ENCODE measurements around the gene RAB33A.

Gene RAB33A

GRCh38 chrX:130171446-130172126, at the start of gene RAB33A:
TSS of gene RAB33A (plus strand) at chrX:130171962. CDS start at chrX:130172063, 101 bp downstream.
- DNase-seq: peak; percentile 37

DNA sequence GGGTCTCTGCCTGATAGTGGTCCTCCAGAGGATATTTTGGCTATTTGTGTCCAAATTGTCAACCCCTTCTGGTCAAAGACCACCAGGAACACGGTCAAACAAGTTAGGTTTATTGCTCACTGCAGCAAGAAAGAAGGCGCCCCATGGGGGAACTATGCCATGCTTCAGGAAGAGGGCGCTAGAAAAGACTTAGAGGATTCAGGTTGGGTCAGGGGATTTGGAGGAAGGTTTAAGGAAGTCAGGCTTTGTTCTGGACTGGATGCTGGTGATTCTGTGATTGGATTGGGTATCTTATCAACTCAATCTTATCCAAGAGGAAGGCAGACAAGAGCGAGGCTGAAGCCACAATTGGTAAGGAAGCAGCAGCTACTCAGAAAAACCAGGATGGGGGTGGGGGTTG, 47.2 kb upstream of the RAB33A start:
- no peak for DNase-seq

DNA sequence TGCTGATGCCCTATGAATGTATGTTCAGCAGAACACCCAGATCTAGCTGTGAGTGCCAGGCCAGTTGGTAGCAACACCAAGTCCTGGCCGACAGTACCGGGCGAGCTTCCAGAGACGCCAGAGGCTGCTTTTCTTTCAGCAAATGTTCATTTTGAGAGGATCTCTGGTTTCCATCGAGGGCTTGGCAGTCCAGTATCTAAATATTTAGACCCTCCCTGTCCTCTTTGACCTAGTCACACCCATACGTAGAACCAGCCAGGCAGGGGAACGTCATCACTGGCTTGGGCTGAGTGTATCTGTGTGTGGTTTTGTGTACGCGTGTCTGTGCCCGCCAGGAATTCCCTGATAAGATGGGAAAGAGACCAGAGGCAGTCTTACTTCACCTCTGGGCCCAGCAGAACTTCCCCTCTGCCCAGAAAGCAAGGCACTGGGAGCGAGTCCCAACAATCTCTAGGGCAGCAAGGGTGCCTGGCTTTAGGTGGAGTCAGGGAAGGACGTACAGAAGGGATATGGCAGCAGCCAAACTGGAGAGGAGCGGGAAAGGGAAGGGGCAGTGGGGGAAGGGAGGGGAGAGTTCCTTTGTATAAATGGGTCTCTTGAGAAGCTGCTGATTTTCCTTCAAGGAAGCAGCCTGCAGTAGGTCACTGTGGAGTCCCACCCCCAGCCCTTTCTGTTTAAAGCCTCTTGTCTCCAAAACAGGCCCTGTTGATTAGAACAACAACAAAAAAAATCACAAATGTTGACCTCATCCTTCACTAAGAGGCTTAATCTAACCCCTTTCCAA, 46.5 kb upstream of the RAB33A start:
- DNase-seq: no peak

- DNase-seq: no peak
These were observed 40.8 kb upstream of the RAB33A start for GRCh38 chrX:130130990-130131389.

DNA sequence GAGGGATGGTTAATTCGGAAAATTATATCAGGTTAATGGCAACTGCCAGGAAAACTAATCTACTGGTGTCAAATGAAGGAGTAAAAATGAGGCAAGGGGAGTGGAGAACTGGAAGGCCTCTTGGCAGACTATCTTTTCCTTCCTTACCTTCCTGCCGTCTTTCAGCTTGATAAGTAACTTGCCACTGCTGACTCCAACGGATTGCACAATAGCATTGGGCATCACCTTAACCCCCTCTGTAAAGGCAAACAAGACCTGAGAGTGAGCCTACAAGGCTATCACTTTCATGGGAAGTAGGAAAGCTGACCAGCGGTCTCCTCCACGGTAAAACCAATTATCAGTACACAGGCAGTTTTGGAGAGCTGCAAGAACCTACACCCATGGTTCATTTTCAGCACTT, 35.3 kb upstream of the RAB33A start:
- DNase-seq: no peak

GRCh38 chrX:130136961-130137360, 34.8 kb upstream of the RAB33A start:
- DNase-seq: no peak

- no peak for DNase-seq
These were observed 32.1 kb upstream of the RAB33A start for GRCh38 chrX:130139474-130140201.

GRCh38 chrX:130144509-130144908, 27.3 kb upstream of the RAB33A start:
- no peak for DNase-seq

DNA sequence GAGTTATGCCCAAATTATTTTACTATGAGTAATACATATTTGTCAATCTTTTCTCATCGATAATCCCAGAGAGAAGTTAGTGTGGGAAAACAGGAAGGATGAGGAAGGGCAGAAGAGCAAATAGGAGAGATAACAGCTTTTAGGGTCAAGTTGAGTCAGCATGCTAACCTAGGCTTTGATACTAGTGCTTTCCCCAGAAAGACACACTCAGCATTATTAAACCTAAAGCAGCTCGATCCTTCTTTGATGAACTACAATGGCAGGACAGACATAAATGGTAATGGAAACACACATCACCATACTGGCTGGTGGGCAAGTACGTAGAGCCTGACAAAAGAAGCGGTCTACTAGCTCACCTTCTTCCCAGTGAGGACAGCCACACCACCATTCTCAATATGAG, 26.6 kb upstream of the RAB33A start:
- no peak for DNase-seq

DNA sequence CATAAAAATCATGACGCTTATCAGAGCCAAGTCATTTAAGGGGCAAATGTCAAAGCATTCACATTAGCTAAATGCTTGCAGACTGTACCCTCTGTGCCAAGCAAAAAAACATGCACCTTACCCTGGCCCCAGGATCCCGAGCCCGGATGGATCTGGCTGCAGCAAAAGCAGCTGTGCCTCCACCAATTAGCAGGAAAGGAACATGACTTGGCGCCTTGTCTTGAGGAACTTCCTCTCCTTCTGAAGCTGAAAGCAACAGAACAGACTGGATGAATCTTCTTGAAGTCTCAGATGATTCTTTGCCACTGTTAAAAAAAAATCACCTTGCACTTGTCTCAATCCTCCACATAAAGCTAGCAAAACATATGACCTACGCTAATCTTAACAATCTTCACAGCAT, 24.1 kb upstream of the RAB33A start:
- DNase-seq: no peak

- DNase-seq: no peak
These were observed 16.2 kb upstream of the RAB33A start for GRCh38 chrX:130155564-130155963.

- DNase-seq: no peak
These were observed 13.5 kb upstream of the RAB33A start for GRCh38 chrX:130158311-130158710.

DNA sequence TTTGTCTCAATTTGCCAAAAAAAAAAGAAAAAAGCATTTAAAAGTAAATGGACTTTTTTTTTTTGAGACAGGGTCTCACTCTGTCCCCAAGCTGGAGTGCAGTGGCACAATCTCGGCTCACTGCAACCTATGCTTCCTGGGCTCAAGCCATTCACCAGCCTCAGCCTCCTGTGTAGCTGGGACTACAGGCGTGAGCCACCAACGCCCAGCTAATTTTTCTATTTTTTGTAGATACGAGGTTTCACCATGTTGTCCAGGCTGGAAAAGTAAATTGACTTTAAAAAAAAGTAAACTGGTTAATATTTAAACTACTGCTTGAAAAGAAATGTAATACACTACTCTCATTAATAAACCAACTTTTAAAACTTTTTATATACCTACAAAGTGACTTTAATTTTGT, 12.0 kb upstream of the RAB33A start:
- DNase-seq: no peak

GRCh38 chrX:130162094-130162735, 9.5 kb upstream of the RAB33A start:
- DNase-seq: no peak

DNA sequence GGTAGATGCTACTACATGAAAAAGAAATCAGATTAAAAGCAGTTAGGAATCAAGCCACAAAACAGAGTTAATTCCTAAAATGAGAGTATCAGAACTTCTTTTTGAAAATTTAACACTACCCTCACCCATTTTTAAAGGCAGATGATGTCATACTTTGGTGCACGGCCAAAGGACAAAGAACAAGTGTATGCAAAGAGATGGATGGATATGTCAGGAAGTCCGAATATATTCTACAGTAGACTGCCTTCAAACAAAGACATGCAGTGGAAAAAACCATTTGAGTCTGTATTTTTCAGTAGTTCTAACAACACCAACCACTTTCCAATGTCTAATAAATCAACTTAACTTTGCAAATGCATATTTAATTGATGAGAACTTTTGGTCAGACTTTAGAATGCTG, 8.4 kb upstream of the RAB33A start:
- DNase-seq: no peak

DNA sequence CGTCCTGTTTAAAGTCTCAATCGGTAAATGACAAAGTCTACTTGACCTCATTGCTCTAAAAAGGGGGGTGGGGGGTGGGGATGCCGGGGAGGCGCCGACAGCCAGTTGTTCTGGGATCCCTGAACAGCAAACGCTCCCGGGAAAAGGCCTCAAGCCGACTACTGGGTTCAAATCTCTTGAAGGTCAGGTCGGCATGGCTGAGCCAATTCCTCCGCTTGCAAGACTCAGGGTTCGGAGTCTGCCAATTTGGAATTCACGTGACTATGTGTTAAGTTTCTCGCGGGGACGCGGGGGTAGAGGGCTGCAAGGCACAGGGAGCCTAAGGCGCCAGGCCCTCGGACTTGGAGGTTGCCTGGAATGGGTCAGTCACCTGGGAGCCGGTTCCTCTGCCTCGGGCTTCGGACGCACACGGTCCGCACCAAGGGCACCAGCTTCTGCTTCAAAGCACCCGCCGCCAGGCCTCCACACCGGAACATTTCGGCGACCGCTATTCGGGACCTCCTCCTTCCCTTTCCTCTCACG, 6.5 kb upstream of the RAB33A start:
- no peak for DNase-seq

GRCh38 chrX:130165703-130166502, 5.9 kb upstream of the RAB33A start, which contains the start of gene AIFM1:
TSS of gene AIFM1 (minus strand) at chrX:130165841. CDS start at chrX:130165656, 185 bp downstream.
- peak; percentile 81 for DNase-seq

- no peak for DNase-seq
These were observed 5.3 kb upstream of the RAB33A start for GRCh38 chrX:130166503-130166777.

DNA sequence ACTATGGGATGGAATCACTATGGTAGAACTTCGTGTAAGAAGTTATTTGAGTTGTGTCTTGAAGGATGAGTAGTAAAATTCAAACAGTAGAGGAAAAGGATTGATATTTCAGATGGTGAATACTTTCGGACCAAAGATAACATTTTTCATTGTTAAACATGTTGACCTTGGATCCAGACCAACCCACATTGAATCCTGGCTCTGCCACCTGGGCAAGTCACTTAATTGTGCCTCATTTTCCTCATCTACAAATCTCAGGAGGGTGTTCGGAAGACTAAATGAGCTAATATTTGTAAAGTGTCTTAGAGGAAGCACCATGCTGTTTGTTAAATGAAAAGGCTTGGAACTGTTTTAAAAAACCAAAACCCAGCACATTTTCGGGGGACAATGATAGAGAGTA, 4.7 kb upstream of the RAB33A start:
- no peak for DNase-seq

GRCh38 chrX:130170752-130171445, 863 bp upstream of the RAB33A start:
- DNase-seq: peak; percentile 53

- no peak for DNase-seq
These were observed 524 bp downstream of the RAB33A start for GRCh38 chrX:130172127-130172845.

Data from activated CD4-positive, alpha-beta T cell treated with anti-CD3 and anti-CD28 coated beads, Interleukin-2, amount 50 U/mL, for 1 hour (primary cell).